ENCODE measurements around the gene ST6GAL2.

ST6GAL2 gene

GRCh38 chr2:106864051-106864450 lies 21.9 kb downstream of the ST6GAL2 start:
- FAIRE-seq (no peak), DNase-seq (ENCODE audit: insufficient read length, low spot score) (no peak)

GRCh38 chr2:106863387-106863786 lies 22.6 kb downstream of the ST6GAL2 start:
- DNase-seq (ENCODE audit: insufficient read length, low spot score) (no peak), FAIRE-seq (no peak)

- no peak for FAIRE-seq
Measured at GRCh38 chr2:106859498-106859897, 26.5 kb downstream of the ST6GAL2 start.

GRCh38 chr2:106858810-106859209 lies 27.2 kb downstream of the ST6GAL2 start:
- FAIRE-seq, result no peak
- no peak for DNase-seq (ENCODE audit: insufficient read length, low spot score)

More at GRCh38 chr2:106859498-106859897, 26.5 kb downstream of the ST6GAL2 start:
- no peak for DNase-seq (ENCODE audit: insufficient read length, low spot score)

GRCh38 chr2:106857882-106858478 lies 28.0 kb downstream of the ST6GAL2 start:
- FAIRE-seq (no peak), DNase-seq (ENCODE audit: insufficient read length, low spot score) (no peak)

GRCh38 chr2:106853631-106854030 lies 32.3 kb downstream of the ST6GAL2 start:
- no peak for DNase-seq (ENCODE audit: insufficient read length, low spot score)
- FAIRE-seq, result no peak

GRCh38 chr2:106851881-106852501 lies 34.0 kb downstream of the ST6GAL2 start:
- DNase-seq (ENCODE audit: insufficient read length, low spot score) (no peak), FAIRE-seq (no peak)

GRCh38 chr2:106851087-106851874 lies 34.7 kb downstream of the ST6GAL2 start:
- no peak for FAIRE-seq
- no peak for DNase-seq (ENCODE audit: insufficient read length, low spot score)

- no peak for FAIRE-seq
- DNase-seq (ENCODE audit: insufficient read length, low spot score), result no peak
Measured at GRCh38 chr2:106849253-106849652, 36.7 kb downstream of the ST6GAL2 start.

GRCh38 chr2:106847366-106847765 lies 38.6 kb downstream of the ST6GAL2 start:
- no peak for DNase-seq (ENCODE audit: insufficient read length, low spot score)
- FAIRE-seq, result no peak

- DNase-seq (ENCODE audit: insufficient read length, low spot score) (no peak), FAIRE-seq (no peak)
Measured at GRCh38 chr2:106845716-106846115, 40.3 kb downstream of the ST6GAL2 start.

- no peak for DNase-seq (ENCODE audit: insufficient read length, low spot score)
- FAIRE-seq, result no peak
Measured at GRCh38 chr2:106843910-106844250, 42.1 kb downstream of the ST6GAL2 start.

- no peak for DNase-seq (ENCODE audit: insufficient read length, low spot score)
- FAIRE-seq, result no peak
Measured at GRCh38 chr2:106843001-106843909, 42.7 kb downstream of the ST6GAL2 start.

GRCh38 chr2:106841886-106842645 lies 43.9 kb downstream of the ST6GAL2 start:
- DNase-seq (ENCODE audit: insufficient read length, low spot score), result no peak
- no peak for FAIRE-seq

GRCh38 chr2:106840818-106841217 lies 45.1 kb downstream of the ST6GAL2 start:
- no peak for DNase-seq (ENCODE audit: insufficient read length, low spot score)
- no peak for FAIRE-seq

GRCh38 chr2:106839849-106840595 lies 45.9 kb downstream of the ST6GAL2 start:
- no peak for DNase-seq (ENCODE audit: insufficient read length, low spot score)
- no peak for FAIRE-seq

- no peak for FAIRE-seq
- no peak for DNase-seq (ENCODE audit: insufficient read length, low spot score)
Measured at GRCh38 chr2:106833256-106833655, 52.7 kb downstream of the ST6GAL2 start.

- no peak for DNase-seq (ENCODE audit: insufficient read length, low spot score)
- FAIRE-seq, result no peak
Measured at GRCh38 chr2:106831816-106832569, 54.0 kb downstream of the ST6GAL2 start.

GRCh38 chr2:106831241-106831640 lies 54.7 kb downstream of the ST6GAL2 start:
- FAIRE-seq (no peak), DNase-seq (ENCODE audit: insufficient read length, low spot score) (no peak)

Measured in GM19239 (cell line).